ENCODE data around the gene BCL6. TPM values are rescaled to one million over a fixed set of nuclear protein-coding genes. Genes with fewer than 3 reads are reported as not detected.

Gene BCL6
- total and polyA plus RNA-seq, 2 donors (not counting 3 experiments of a cell fraction or from before 2014, with no cell fraction given), result 6.9 to 12.1 TPM

DNA sequence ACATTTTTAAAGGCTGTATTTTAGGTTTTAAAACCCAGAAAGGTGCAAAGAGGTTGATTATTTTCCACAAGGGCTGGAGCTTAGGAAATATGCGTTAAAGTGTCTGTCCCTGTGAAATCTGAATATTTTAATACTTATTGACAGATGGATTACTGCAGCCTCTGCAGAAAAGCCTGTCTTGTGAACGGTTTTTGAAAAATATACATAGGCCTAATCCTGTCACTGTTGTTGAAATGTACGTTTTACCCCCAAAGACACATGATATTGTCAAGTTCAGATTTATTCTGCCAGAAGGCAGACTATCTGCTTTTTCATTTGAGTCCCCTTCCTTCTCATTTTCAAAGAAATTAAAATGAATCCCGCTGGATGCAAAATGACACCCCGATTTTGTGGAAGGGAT, 2.2 kb upstream of the BCL6 start:
- no peaks in the 10 kb centered on the region for H3K36me3 ChIP-seq (ENCODE audit: control insufficient read depth in 2 of 2, extremely low read depth in 1 of 2, insufficient read depth in 2 of 2, low read length in 2 of 2)
- no peak overlapping the region for H3K27ac ChIP-seq (ENCODE audit: insufficient read depth, low read depth, low read length)
- H3K79me2 ChIP-seq (ENCODE audit: control insufficient read depth, insufficient read depth, low read length), result peaks cover 12% of the 10 kb centered on the region
- H3K27me3 ChIP-seq (ENCODE audit: control insufficient read depth in 2 of 2, insufficient read depth in 2 of 2, low read length in 2 of 2), result no peaks in the 10 kb centered on the region
- no peak overlapping the region for H2AFZ ChIP-seq (ENCODE audit: low read depth, low read length)
- H3K9me1 ChIP-seq (replicated peaks; ENCODE audit: control insufficient read depth, extremely low read depth, insufficient read depth, low read length), result no peaks in the 10 kb centered on the region
- H3K9me3 ChIP-seq (replicated peaks; ENCODE audit: control insufficient read depth, insufficient read depth, low read length), result no peaks in the 10 kb centered on the region
- H3K4me2 ChIP-seq (ENCODE audit: insufficient read depth, low read length), result no peak overlapping the region
- FAIRE-seq (peak; percentile 47), DNase-seq (ENCODE audit: low read depth, low spot score) (no peak)
- no peak overlapping the region for H3K4me3 ChIP-seq (replicated peaks in 1 of 3; ENCODE audit: insufficient read depth in 1 of 3, low read depth in 1 of 3, low read length in 3 of 3)
- POLR2A ChIA-PET, result no interaction called here
- TF ChIP-seq JUN (IDR thresholded peaks at IDR 0.05; ENCODE audit: borderline replicate concordance, insufficient read depth, insufficient read length, low read depth) (no peak), POLR2A (IDR thresholded peaks at IDR 0.05; ENCODE audit: low read depth, low read length) (no peak), GATA2 (IDR thresholded peaks at IDR 0.05; ENCODE audit: insufficient read depth, insufficient read length, low read depth, low read length) (no peak), FOS (IDR thresholded peaks at IDR 0.05; ENCODE audit: borderline replicate concordance, insufficient read depth, low read length) (no peak), EZH2 (IDR thresholded peaks at IDR 0.05; ENCODE audit: borderline replicate concordance, low read depth, low read length, severe bottlenecking) (no peak)
- TF ChIP-seq, protein P1, sequence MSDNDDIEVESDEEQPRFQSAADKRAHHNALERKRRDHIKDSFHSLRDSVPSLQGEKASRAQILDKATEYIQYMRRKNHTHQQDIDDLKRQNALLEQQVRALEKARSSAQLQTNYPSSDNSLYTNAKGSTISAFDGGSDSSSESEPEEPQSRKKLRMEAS (IDR thresholded peaks at IDR 0.05; ENCODE audit: insufficient read depth, insufficient read length), result no peak
- TF ChIP-seq, protein P2, sequence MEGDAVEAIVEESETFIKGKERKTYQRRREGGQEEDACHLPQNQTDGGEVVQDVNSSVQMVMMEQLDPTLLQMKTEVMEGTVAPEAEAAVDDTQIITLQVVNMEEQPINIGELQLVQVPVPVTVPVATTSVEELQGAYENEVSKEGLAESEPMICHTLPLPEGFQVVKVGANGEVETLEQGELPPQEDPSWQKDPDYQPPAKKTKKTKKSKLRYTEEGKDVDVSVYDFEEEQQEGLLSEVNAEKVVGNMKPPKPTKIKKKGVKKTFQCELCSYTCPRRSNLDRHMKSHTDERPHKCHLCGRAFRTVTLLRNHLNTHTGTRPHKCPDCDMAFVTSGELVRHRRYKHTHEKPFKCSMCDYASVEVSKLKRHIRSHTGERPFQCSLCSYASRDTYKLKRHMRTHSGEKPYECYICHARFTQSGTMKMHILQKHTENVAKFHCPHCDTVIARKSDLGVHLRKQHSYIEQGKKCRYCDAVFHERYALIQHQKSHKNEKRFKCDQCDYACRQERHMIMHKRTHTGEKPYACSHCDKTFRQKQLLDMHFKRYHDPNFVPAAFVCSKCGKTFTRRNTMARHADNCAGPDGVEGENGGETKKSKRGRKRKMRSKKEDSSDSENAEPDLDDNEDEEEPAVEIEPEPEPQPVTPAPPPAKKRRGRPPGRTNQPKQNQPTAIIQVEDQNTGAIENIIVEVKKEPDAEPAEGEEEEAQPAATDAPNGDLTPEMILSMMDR (IDR thresholded peaks at IDR 0.05; ENCODE audit: extremely low read depth in 1 of 2, insufficient read depth in 1 of 2, low read depth in 1 of 2, low read length in 2 of 2), result no peak
- no peaks in the 10 kb centered on the region for H4K20me1 ChIP-seq (replicated peaks; ENCODE audit: control insufficient read depth, extremely low read depth, insufficient read depth, low read length)
- intact Hi-C loops (cut with micrococcal nuclease), result no loop called here
- no TSS peak for BruUV-seq (replicated peaks)
- dilution Hi-C loops (cut with MboI; ENCODE audit: extremely low pct_ligation_motif_present, low sequenced_read_pairs), result loop anchor here (25.0 kb wide), 1 partner anchor 915 kb away; no protein-coding TSS in a partner anchor
- H3K9ac ChIP-seq (replicated peaks; ENCODE audit: extremely low read depth, insufficient read depth, low read length), result no peak overlapping the region
- CTCF ChIA-PET, result interaction anchor here (0.6 to 9.2 kb wide), 68 partner anchors 9 to 1485 kb away, joined by 3 to 254 read pairs (median 4); partner anchors contain the start of gene LPP
- peaks cover 7% of the 10 kb centered on the region for H3K4me1 ChIP-seq (ENCODE audit: control insufficient read depth, extremely low read depth, insufficient read depth, low read length)

Measured in endothelial cell of umbilical vein (primary cell).